Natural killer cell (primary cell): ENCODE measurements around the gene AZU1. TPM values are rescaled to one million over a fixed set of nuclear protein-coding genes. Genes with fewer than 3 reads are reported as not detected.

Source experiments
- ATAC-seq, 3 donors: fragments of 150-1000 bp in 2 of 3; fragments of 200-7000 bp in 1 of 3; cut with Tn5 transposase; 1 replicate in 1 of 3; 2 replicates in 2 of 3; pipeline ENCODE4 v1.10.0; 2021; ENCODE audit warnings: mild to moderate bottlenecking in 2 of 3, moderate library complexity in 2 of 3
- DNase-seq, 2 donors: peaks; one replicate each; pipeline versions ENCODE4 v3.0.0 to v3.0.0-alpha.2; 2013 to 2021; ENCODE audit warnings: mixed read lengths in 1 of 2
- H3K27ac ChIP-seq: one replicate; pipeline ENCODE4 v1.5.1; 2013; ENCODE audit warnings: mild to moderate bottlenecking, low read length
- H3K27me3 ChIP-seq: one replicate; pipeline ENCODE4 v1.6.1; 2013; ENCODE audit warnings: low read length; ENCODE audit not compliant: control insufficient read depth, insufficient read depth
- H3K36me3 ChIP-seq: one replicate; pipeline ENCODE4 v1.6.1; 2013; ENCODE audit warnings: low read length; ENCODE audit not compliant: control insufficient read depth, insufficient read depth
- H3K4me1 ChIP-seq: one replicate; pipeline ENCODE4 v1.6.1; 2013; ENCODE audit warnings: low read length; ENCODE audit not compliant: control insufficient read depth, insufficient read depth
- H3K4me3 ChIP-seq: one replicate; pipeline ENCODE4 v1.5.1; 2013; ENCODE audit warnings: low read length
- H3K9me3 ChIP-seq: one replicate; pipeline ENCODE4 v1.6.1; 2013; ENCODE audit warnings: low read length; ENCODE audit not compliant: control insufficient read depth, insufficient read depth
- H3K27ac Mint-ChIP-seq, 2 donors: one replicate each; pipeline ENCODE4 v1.8.0; 2022; ENCODE audit warnings: mild to moderate bottlenecking in 2 of 2, mixed read lengths in 2 of 2, moderate library complexity in 1 of 2
- H3K27me3 Mint-ChIP-seq, 2 donors: one replicate each; pipeline ENCODE4 v1.8.0; 2022; ENCODE audit warnings: low read depth in 2 of 2, mixed read lengths in 2 of 2
- H3K36me3 Mint-ChIP-seq: one replicate; pipeline ENCODE4 v1.8.0; 2022; ENCODE audit warnings: mixed read lengths
- H3K4me1 Mint-ChIP-seq, 2 donors: one replicate each; pipeline ENCODE4 v1.8.0; 2022; ENCODE audit warnings: mixed read lengths in 2 of 2
- H3K4me3 Mint-ChIP-seq: one replicate; pipeline ENCODE4 v1.8.0; 2022; ENCODE audit warnings: mild to moderate bottlenecking, moderate library complexity, mixed read lengths
- H3K9me3 Mint-ChIP-seq, 2 donors: one replicate each; pipeline ENCODE4 v1.8.0; 2022; ENCODE audit warnings: mixed read lengths in 2 of 2
- WGBS: methylation state at CpG from one replicate; pipeline ENCODE4 v1.1.7; 2013; ENCODE audit warnings: missing lambda C conversion rate; ENCODE audit not compliant: insufficient coverage; 5-methylcytosine and 5-hydroxymethylcytosine counted together
- intact Hi-C: fragments of 100-400 bp; cut with micrococcal nuclease; formaldehyde crosslinking; loops from one replicate; pipeline ENCODE4 v1.14.2; 2022
- total RNA-seq, 4 donors: library from RNA; stranded (reverse); fragments of 120-200 nt in 1 of 4; gene quantifications; one replicate each; pipeline versions ENCODE4 v1.2.3 to v1.2.4, GENCODE V29; 2013 to 2022
- TF ChIP-seq, protein P1 (sequence below): fragments of 200-600 bp; IDR thresholded peaks from one replicate; pipeline ENCODE4 v1.8.0; 2022; ENCODE audit warnings: antibody characterized with exemption

Gene AZU1
- total RNA-seq, 3 donors from 2014 or later (not counting 1 experiment from before 2014, with no cell fraction given), result 0.87 to 2.5 (median 1.8) TPM

DNA sequence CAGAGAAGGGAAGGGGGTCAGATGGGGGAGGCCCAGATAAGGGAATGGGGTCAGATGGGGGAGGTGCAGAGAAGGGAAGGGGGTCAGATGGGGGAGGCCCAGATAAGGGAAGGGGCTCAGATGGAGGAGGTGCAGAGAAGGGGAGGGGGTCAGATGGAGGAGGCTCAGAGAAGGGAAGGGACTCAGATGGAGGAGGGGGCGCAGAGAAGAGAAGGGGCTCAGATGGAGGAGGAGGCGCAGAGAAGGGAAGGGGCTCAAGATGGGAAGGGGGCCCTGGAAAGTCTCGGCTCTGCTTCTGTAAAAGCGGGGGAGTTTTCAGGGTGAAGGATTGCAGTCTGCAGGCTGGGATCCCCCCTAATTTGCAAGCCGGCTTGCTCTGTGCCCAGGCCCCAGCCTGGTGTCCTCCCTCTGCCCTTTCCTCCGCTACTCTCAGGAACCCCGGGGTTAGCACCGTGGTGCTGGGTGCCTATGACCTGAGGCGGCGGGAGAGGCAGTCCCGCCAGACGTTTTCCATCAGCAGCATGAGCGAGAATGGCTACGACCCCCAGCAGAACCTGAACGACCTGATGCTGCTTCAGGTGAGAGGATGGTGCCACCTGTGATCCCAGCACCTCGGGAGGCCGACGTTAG lies 1.6 kb downstream of the AZU1 start:
- 85% methylated on average over 18 of the region's 18 CpGs for WGBS
- Histone ChIP-seq H3K36me3 (no peaks in the 10 kb centered on the region), H3K4me1 (no peaks in the 10 kb centered on the region), H3K4me3 (no peak overlapping the region), H3K9me3 (no peaks in the 10 kb centered on the region), H3K27me3 (no peaks in the 10 kb centered on the region), H3K27ac (no peak overlapping the region)
- Mint-ChIP-seq H3K27me3 (no peaks in the 10 kb centered on the region), H3K27ac (no peak overlapping the region), H3K4me3 (no peak overlapping the region), H3K9me3 (no peaks in the 10 kb centered on the region), H3K4me1 (no peaks in the 10 kb centered on the region), H3K36me3 (no peaks in the 10 kb centered on the region)
- ATAC-seq (no peak), DNase-seq (no peak)
- TF ChIP-seq, protein P1, sequence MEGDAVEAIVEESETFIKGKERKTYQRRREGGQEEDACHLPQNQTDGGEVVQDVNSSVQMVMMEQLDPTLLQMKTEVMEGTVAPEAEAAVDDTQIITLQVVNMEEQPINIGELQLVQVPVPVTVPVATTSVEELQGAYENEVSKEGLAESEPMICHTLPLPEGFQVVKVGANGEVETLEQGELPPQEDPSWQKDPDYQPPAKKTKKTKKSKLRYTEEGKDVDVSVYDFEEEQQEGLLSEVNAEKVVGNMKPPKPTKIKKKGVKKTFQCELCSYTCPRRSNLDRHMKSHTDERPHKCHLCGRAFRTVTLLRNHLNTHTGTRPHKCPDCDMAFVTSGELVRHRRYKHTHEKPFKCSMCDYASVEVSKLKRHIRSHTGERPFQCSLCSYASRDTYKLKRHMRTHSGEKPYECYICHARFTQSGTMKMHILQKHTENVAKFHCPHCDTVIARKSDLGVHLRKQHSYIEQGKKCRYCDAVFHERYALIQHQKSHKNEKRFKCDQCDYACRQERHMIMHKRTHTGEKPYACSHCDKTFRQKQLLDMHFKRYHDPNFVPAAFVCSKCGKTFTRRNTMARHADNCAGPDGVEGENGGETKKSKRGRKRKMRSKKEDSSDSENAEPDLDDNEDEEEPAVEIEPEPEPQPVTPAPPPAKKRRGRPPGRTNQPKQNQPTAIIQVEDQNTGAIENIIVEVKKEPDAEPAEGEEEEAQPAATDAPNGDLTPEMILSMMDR, result no peak
- intact Hi-C loops, result no loop called here

DNA sequence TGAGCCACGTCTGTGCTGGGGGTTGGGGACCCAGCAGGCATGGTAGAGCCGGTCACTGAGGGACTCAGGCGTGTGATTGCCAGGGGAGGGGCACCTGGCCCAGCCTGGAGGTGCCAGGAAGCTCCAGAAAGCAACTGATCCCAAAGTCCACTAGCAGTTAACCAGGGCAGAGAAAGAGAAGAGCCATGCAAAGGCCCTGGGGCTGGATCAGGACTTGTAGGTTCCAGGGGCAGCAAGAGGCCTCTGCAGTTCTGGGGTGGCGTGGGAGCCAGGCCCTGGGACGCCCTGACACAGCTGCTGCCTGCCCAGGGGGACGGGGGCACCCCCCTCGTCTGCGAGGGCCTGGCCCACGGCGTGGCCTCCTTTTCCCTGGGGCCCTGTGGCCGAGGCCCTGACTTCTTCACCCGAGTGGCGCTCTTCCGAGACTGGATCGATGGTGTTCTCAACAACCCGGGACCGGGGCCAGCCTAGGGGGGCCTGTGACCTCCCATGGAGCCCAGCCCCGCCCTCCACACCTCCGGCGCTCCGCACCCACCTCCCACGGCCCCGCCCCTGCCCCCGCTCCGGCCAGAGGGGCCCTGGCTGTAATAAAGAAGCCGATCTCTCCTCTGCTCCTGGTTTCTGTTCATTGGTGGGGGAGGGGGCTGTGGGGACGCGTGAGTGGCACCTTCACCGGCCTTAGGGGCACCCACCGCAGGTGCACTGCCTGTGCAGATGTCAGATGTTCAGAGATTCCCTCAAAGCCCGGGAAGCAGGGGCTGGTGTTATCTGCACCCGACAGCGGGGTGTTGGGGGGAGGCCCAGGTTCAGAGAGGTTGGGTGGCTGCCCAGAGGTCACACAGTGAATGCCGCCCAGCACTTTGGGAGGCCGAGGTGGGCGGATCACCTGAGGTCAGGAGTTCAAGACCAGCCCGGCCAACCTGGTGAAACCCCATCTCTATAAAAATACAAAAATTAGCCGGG lies 4.1 kb downstream of the AZU1 start:
- H3K4me1 ChIP-seq, result no peaks in the 10 kb centered on the region
- ATAC-seq (no peak), DNase-seq (no peak)
- H3K36me3 ChIP-seq, result no peaks in the 10 kb centered on the region
- Mint-ChIP-seq H3K4me3 (no peak overlapping the region), H3K27me3 (peaks cover 0 to 5% of the 10 kb centered on the region in 2 donors), H3K9me3 (no peaks in the 10 kb centered on the region), H3K36me3 (no peaks in the 10 kb centered on the region), H3K27ac (no peak overlapping the region), H3K4me1 (no peaks in the 10 kb centered on the region)
- intact Hi-C loops, result no loop called here
- H3K9me3 ChIP-seq, result no peaks in the 10 kb centered on the region
- no peaks in the 10 kb centered on the region for H3K27me3 ChIP-seq
- TF ChIP-seq, protein P1, result no peak
- 81% methylated on average over 37 of the region's 38 CpGs for WGBS
- H3K27ac ChIP-seq, result no peak overlapping the region
- H3K4me3 ChIP-seq, result no peak overlapping the region

DNA sequence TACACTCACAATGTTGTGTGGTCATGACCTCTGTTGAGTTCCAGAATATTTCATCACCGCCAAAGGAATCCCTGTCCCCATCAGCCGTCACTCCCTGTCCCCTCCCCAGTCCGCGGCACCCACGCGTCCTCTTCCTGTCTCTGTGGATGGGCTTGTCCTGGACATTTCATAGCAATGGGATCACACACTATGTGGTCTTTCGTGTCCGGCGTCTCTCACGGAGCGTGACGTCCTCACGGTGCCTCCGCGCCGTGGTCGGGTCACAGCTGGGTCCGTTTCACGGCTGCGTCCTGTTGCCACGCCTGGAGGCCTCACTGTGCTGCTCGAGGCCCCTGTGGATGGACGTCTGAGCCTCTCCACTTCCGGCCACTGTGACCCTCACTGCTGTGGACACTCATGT lies 6.6 kb downstream of the AZU1 start:
- Histone ChIP-seq H3K4me3 (no peak overlapping the region), H3K4me1 (no peaks in the 10 kb centered on the region), H3K36me3 (no peaks in the 10 kb centered on the region), H3K27ac (no peak overlapping the region), H3K27me3 (no peaks in the 10 kb centered on the region), H3K9me3 (no peaks in the 10 kb centered on the region)
- TF ChIP-seq, protein P1, result no peak
- H3K4me1 Mint-ChIP-seq, result no peaks in the 10 kb centered on the region
- H3K9me3 Mint-ChIP-seq, result no peaks in the 10 kb centered on the region
- H3K36me3 Mint-ChIP-seq, result no peaks in the 10 kb centered on the region
- H3K27ac Mint-ChIP-seq, result no peak overlapping the region
- H3K27me3 Mint-ChIP-seq, result peaks cover 0 to 5% of the 10 kb centered on the region in 2 donors
- DNase-seq, result no peak
- 82% methylated on average over 24 of the region's 24 CpGs for WGBS
- H3K4me3 Mint-ChIP-seq, result no peak overlapping the region
- intact Hi-C loops, result no loop called here
- ATAC-seq, result no peak
